ENCODE data around the gene NBPF3. TPM values are rescaled to one million over a fixed set of nuclear protein-coding genes. Genes with fewer than 3 reads are reported as not detected.

The NBPF3 gene
- total RNA-seq, 4 donors from 2014 or later = 2.3 to 80.2 (median 10.9) TPM

- Histone ChIP-seq H3K4me1 (peaks cover 0 to 18% (median 8%) of the 10 kb centered on the region in 4 donors), H3K9me3 (no peaks in the 10 kb centered on the region), H3K27ac (peak overlapping the region in 3 of 4 donors; percentile 9 to 52 (median 52)), H3K27me3 (peaks cover 50% of the 10 kb centered on the region), H3K36me3 (no peaks in the 10 kb centered on the region), H3K4me3 (no peak overlapping the region)
- intact Hi-C loops (cut with DNase I; ENCODE audit: low total_unique reads) (loop anchor here (10.0 kb wide), 1 partner anchor 134 kb away; no protein-coding TSS in a partner anchor), in situ Hi-C loops (cut with MboI; ENCODE audit: low pct_ligation_motif_present in 1 of 4, low pct_unique_long_range_greater_than_20kb in 1 of 4, low sequenced_read_pairs in 3 of 4) (loop anchor here in 3 of 4 donors (25.0 kb wide), 1 partner anchor 151 kb away; the partner anchor contains the start of gene RAP1GAP (in 3 of the 3))
- TF ChIP-seq EP300 (IDR thresholded peaks at IDR 0.05; ENCODE audit: low read depth) = no peak
- no peak for TF ChIP-seq POLR2AphosphoS5 (IDR thresholded peaks at IDR 0.05)
- no peak for TF ChIP-seq POLR2A (IDR thresholded peaks at IDR 0.05)
- TF ChIP-seq CTCF (IDR thresholded peaks at IDR 0.05) = no peak
- DNase-seq = no peak
- 84 to 91% methylated on average over 6 to 9 of the region's 9 CpGs for WGBS, 2 donors (ENCODE audit: low coverage in 1 of 2)
Observed at GRCh38 chr1:21510885-21511578, 71.1 kb downstream of the NBPF3 start.

GRCh38 chr1:21511579-21512522 lies 71.9 kb downstream of the NBPF3 start:
- peaks cover 49% of the 10 kb centered on the region for H3K27me3 ChIP-seq
- H3K36me3 ChIP-seq = no peaks in the 10 kb centered on the region
- H3K4me3 ChIP-seq = no peak overlapping the region
- H3K4me1 ChIP-seq = peaks cover 0 to 18% (median 8%) of the 10 kb centered on the region in 4 donors
- in situ Hi-C loops (cut with MboI; ENCODE audit: low pct_ligation_motif_present in 1 of 4, low pct_unique_long_range_greater_than_20kb in 1 of 4, low sequenced_read_pairs in 3 of 4) = loop anchor here in 3 of 4 donors (25.0 kb wide), 1 partner anchor 150 kb away; the partner anchor contains the start of gene RAP1GAP (in 3 of the 3)
- H3K27ac ChIP-seq = peak overlapping the region in 3 of 4 donors; percentile 9 to 52 (median 52)
- TF ChIP-seq EP300 (IDR thresholded peaks at IDR 0.05; ENCODE audit: low read depth) (no peak), POLR2A (IDR thresholded peaks at IDR 0.05) (no peak), POLR2AphosphoS5 (IDR thresholded peaks at IDR 0.05) (peak in 1 of 3 donors; percentile 42)
- DNase-seq = peak; percentile 35
- H3K9me3 ChIP-seq = no peaks in the 10 kb centered on the region
- intact Hi-C loops (cut with DNase I; ENCODE audit: low total_unique reads) = loop anchor here (10.0 kb wide), 1 partner anchor 133 kb away; no protein-coding TSS in a partner anchor
- WGBS, 2 donors (ENCODE audit: low coverage in 1 of 2) = 78% methylated on average over 6 to 11 of the region's 11 CpGs

- TF ChIP-seq POLR2A (IDR thresholded peaks at IDR 0.05) (no peak), POLR2AphosphoS5 (IDR thresholded peaks at IDR 0.05) (no peak), CTCF (IDR thresholded peaks at IDR 0.05) (no peak), EP300 (IDR thresholded peaks at IDR 0.05; ENCODE audit: low read depth) (no peak)
- intact Hi-C loops (cut with DNase I; ENCODE audit: low total_unique reads) = loop anchor here (10.0 kb wide), 1 partner anchor 131 kb away; no protein-coding TSS in a partner anchor
- no peak overlapping the region for H3K4me3 ChIP-seq
- in situ Hi-C loops (cut with MboI; ENCODE audit: low pct_ligation_motif_present in 1 of 4, low pct_unique_long_range_greater_than_20kb in 1 of 4, low sequenced_read_pairs in 3 of 4) = loop anchor here in 3 of 4 donors (25.0 kb wide), 1 partner anchor 148 kb away; the partner anchor contains the start of gene RAP1GAP (in 3 of the 3)
- DNase-seq = no peak
- WGBS, 2 donors (ENCODE audit: low coverage in 1 of 2) = 72% methylated on average over 5 of the region's 5 CpGs; no CpG with 5 or more reads in 1 of the 2 donors
- H3K27ac ChIP-seq = no peak overlapping the region
- no peaks in the 10 kb centered on the region for H3K9me3 ChIP-seq
- H3K4me1 ChIP-seq = peaks cover 0 to 14% (median 3%) of the 10 kb centered on the region in 4 donors
- peaks cover 25% of the 10 kb centered on the region for H3K27me3 ChIP-seq
- no peaks in the 10 kb centered on the region for H3K36me3 ChIP-seq
Observed at GRCh38 chr1:21514245-21514644, 74.3 kb downstream of the NBPF3 start.

- WGBS, 2 donors (ENCODE audit: low coverage in 1 of 2) = 58 to 60% methylated on average over 2 to 3 of the region's 3 CpGs
- Histone ChIP-seq H3K27ac (peak overlapping the region in 1 of 4 donors; percentile 17), H3K27me3 (no peaks in the 10 kb centered on the region), H3K4me3 (no peak overlapping the region), H3K36me3 (no peaks in the 10 kb centered on the region), H3K4me1 (peaks cover 0 to 3% (median 0%) of the 10 kb centered on the region in 4 donors), H3K9me3 (no peaks in the 10 kb centered on the region)
- no peak for DNase-seq
- intact Hi-C loops (cut with DNase I; ENCODE audit: low total_unique reads) (loop anchor here (10.0 kb wide), 1 partner anchor 128 kb away; no protein-coding TSS in a partner anchor), in situ Hi-C loops (cut with MboI; ENCODE audit: low pct_ligation_motif_present in 1 of 4, low pct_unique_long_range_greater_than_20kb in 1 of 4, low sequenced_read_pairs in 3 of 4) (loop anchor here in 3 of 4 donors (25.0 kb wide), 1 partner anchor 145 kb away; the partner anchor contains the start of gene RAP1GAP (in 3 of the 3))
- TF ChIP-seq EP300 (IDR thresholded peaks at IDR 0.05; ENCODE audit: low read depth) (no peak), POLR2A (IDR thresholded peaks at IDR 0.05) (no peak), CTCF (IDR thresholded peaks at IDR 0.05) (no peak), POLR2AphosphoS5 (IDR thresholded peaks at IDR 0.05) (no peak)
Observed at GRCh38 chr1:21517161-21517589, 77.2 kb downstream of the NBPF3 start.
